BJ (cell line): ENCODE measurements around the gene KDSR. TPM values are rescaled to one million over a fixed set of nuclear protein-coding genes. Genes with fewer than 3 reads are reported as not detected.

Experiments
- CTCF ChIA-PET: fragments of 350-600 bp; formaldehyde crosslinking; extraction: SDS; loops from one replicate; lab custom pipeline; 2021; ENCODE audit warnings: antibody characterized with exemption, inconsistent platforms; lab: Yijun Ruan, JAX
- POLR2A ChIA-PET: fragments of 300-600 bp; sonication (Branson Sonifier 250); formaldehyde crosslinking; extraction: SDS; loops from one replicate; lab custom pipeline; 2021; ENCODE audit warnings: antibody characterized with exemption; lab: Charles Lee
- DNase-seq: peaks from one replicate; pipeline ENCODE4 v3.0.0-alpha.2; 2011; ENCODE audit warnings: low read depth
- H3K27me3 ChIP-seq: 2 replicates; pipeline ENCODE4 v1.6.0; 2011; ENCODE audit warnings: low read length; ENCODE audit not compliant: control insufficient read depth, insufficient read depth
- H3K36me3 ChIP-seq: 2 replicates; pipeline ENCODE4 v1.5.1; 2011; ENCODE audit warnings: low read length; ENCODE audit not compliant: control insufficient read depth, insufficient read depth
- H3K4me3 ChIP-seq: 2 replicates; pipeline ENCODE4 v1.5.1; 2011; ENCODE audit warnings: low read depth, mild to moderate bottlenecking, control low read depth, low read length
- CTCF ChIP-seq: IDR thresholded peaks from 2 replicates; pipeline ENCODE4 v1.5.1; 2011; ENCODE audit warnings: low read depth, mild to moderate bottlenecking, control low read depth, inconsistent platforms, low read length, moderate library complexity; ENCODE audit not compliant: insufficient read depth
- polyA plus RNA-seq: library from polyadenylated mRNA; depleted of rRNA; stranded (reverse); fragments of >200 nt; gene quantifications from 2 replicates; pipeline ENCODE4 v1.2.3, GENCODE V29; 2011

KDSR gene
- polyA plus RNA-seq, 1 experiment, result 29.1 TPM

DNA sequence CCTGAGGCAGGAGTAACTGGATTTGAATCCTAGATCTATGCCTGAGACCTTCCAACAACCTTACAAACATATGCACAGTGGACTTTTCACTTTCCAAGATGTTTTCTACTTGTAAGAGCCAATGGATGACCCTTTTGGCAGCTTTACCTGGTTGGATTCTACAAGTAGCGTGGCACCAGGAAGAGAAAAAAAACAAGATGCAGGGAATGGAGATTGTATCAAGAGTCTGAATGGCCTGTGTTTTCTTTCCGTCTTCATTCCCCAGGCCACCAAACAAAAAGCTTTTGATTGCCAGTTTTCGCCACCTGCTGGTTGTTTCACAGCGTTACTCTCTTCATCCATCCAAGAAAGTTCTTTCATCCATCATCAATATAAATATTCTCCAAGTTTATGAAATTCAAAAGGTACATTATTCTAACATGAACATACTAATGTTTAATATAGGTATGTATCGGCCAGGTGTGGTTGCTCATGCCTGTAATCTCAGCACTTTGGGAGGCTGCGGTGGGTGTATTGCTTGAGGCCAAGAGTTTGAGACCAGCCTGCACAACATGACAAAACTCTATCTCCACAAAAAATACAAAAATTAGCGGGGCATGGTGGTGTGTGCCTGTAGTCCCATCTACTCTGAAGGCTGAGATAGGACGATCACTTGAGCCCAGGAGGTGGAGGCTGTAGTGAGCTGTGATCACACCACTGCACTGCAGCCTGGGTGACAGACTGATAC lies 43.9 kb downstream of the KDSR start:
- H3K4me3 ChIP-seq, result no peak overlapping the region
- TF ChIP-seq CTCF, result peak; percentile 80
- no peak for DNase-seq
- CTCF ChIA-PET, result interaction anchor here (0.6 to 7.6 kb wide), 17 partner anchors 9 to 307 kb away, joined by 3 to 76 read pairs (median 5); no protein-coding TSS in a partner anchor
- POLR2A ChIA-PET, result no interaction called here
- H3K27me3 ChIP-seq, result peaks cover 5% of the 10 kb centered on the region
- no peaks in the 10 kb centered on the region for H3K36me3 ChIP-seq

DNA sequence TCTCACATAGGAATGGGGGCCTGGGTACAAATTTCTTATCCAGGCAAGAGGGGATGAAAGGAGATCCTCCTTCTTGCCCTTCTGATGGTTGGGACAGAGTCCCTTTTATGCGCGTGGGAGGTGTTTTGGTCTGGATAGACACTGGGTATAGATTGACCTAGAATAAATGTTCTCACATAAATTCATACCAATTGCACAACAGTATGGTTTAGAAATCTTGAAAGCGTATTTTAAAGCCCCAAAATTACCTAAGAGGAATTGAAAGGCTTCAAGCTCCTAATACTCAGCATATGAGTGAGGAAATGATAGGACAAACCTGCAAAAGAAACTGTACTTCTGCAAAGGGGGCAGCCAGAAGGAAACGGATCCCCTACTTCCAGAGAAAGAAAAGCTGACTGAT lies 44.8 kb downstream of the KDSR start:
- no peak for DNase-seq
- CTCF ChIA-PET, result interaction anchor here (0.7 to 7.6 kb wide), 15 partner anchors 10 to 306 kb away, joined by 3 to 76 read pairs (median 5); no protein-coding TSS in a partner anchor
- H3K36me3 ChIP-seq, result no peaks in the 10 kb centered on the region
- no peak for TF ChIP-seq CTCF
- no peak overlapping the region for H3K4me3 ChIP-seq
- POLR2A ChIA-PET, result no interaction called here
- H3K27me3 ChIP-seq, result peaks cover 12% of the 10 kb centered on the region

DNA sequence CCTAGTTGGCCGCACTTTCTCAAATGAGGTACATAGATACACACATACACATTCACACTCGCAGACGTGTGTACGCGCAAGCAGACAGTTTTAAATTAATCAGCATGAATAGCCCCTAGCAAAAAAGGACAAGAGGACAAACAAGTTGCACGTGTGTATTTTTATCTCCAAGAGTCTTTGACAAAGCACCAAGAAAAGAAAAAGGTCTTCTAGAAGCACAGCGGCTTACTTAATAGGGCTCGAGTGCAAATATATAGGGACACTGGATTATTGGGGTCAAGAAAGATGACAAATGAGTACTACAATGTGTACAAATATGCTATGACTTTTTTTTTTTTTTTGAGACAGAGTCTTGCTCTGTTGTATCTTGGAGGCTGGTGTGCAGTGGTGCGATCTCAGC lies 45.7 kb downstream of the KDSR start:
- no peak for DNase-seq
- TF ChIP-seq CTCF, result no peak
- POLR2A ChIA-PET, result no interaction called here
- CTCF ChIA-PET, result interaction anchor here (0.9 to 7.6 kb wide), 5 partner anchors 9 to 305 kb away, joined by 3 to 76 read pairs (median 15); no protein-coding TSS in a partner anchor
- peaks cover 12% of the 10 kb centered on the region for H3K27me3 ChIP-seq
- H3K36me3 ChIP-seq, result no peaks in the 10 kb centered on the region
- H3K4me3 ChIP-seq, result no peak overlapping the region

DNA sequence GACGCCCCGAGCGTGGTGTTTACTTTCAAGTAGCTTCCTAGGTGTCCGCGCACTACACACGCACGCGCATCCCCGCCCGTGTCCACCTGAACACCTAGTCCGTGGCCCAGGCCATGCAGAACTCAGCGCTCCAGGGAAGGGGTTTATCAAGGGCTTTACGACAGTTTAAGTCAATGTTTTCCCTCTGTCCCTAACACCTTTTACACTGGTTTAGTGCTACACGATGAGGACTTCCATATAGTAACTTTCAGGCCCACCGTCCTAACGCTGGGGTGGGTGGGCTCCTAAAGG lies 46.1 kb downstream of the KDSR start:
- peaks cover 12% of the 10 kb centered on the region for H3K27me3 ChIP-seq
- no peaks in the 10 kb centered on the region for H3K36me3 ChIP-seq
- TF ChIP-seq CTCF, result no peak
- peak overlapping the region; percentile 33 for H3K4me3 ChIP-seq
- POLR2A ChIA-PET, result no interaction called here
- CTCF ChIA-PET, result interaction anchor here (0.9 to 7.6 kb wide), 2 partner anchors 15 to 190 kb away, joined by 3 to 76 read pairs; no protein-coding TSS in a partner anchor
- no peak for DNase-seq

DNA sequence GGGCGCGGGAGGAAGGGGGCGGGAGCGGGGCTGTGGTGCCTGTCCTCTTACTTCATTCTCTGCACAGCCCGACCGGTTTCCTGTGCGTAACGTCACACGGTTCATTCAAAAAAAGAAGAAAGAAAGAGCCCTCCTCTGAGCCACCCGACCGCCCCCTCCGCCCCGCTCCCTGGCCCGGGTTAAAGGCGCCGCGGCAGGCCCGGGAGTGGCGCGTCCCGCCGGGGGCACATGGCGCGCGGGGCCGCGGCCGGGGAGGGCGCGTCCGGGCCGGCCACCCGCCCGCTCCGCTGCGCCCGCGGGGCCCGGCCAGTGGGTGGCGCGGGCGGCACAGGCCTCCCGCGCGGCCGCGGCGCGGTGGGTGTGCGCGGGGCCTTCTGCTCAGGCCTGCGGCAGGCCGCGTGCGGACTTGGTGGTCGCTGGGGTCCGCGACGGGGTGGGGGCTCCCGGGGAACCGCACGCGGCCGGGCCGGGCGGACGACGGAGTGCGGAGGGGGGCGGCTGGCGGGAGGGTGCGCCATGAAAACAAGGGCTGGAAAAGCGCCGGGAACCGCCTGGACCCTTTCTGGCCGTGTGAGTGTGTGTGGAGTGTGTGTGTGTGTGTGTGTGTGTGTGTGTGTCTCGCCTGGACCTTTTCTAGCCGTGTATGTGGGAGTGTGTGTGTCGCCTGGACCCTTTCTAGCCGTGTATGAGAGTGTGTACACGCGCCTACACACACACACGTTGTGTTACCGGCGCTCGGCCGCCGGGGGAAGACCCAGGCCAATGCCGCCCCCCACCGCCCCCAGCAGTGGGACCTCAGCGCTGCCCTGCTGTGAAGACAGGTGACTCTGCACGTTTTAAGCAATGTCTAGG lies 46.7 kb downstream of the KDSR start:
- TF ChIP-seq CTCF, result 0 out of 2 replicates have a peak, but pooled peaks have one; percentile 4
- Histone ChIP-seq H3K4me3 (peak overlapping the region; percentile 33), H3K27me3 (peaks cover 12% of the 10 kb centered on the region), H3K36me3 (no peaks in the 10 kb centered on the region)
- ChIA-PET POLR2A (no interaction called here), CTCF (interaction anchor here (0.6 to 7.6 kb wide), 6 partner anchors 17 to 304 kb away, joined by 3 to 76 read pairs (median 9); no protein-coding TSS in a partner anchor)
- no peak for DNase-seq
